Activated T-helper 1 cell treated with anti-CD3 and anti-CD28 coated beads, Interleukin-12 subunit alpha, Interleukin-12 subunit beta, Interleukin-2, Interleukin-4 antibody, amounts not matched to agents 30 ng/mL and 10 ng/mL and 1 ng/mL, durations not matched to agents 14 hours and 24 hours and 36 hours (primary cell): Measurements from ENCODE around the gene NDUFC2. TPM values are rescaled to one million over a fixed set of nuclear protein-coding genes. Genes with fewer than 3 reads are reported as not detected.
"Not testable (repeated sequence)": the region's sequence is repeated elsewhere in the genome, so short reads cannot be mapped to it uniquely, and the experiment has no call there.

Experiments used
- DNase-seq: peaks from one replicate; pipeline ENCODE4 v3.0.0; 2021; ENCODE audit warnings: low spot score
- H3K27ac Mint-ChIP-seq: one replicate; pipeline ENCODE4 v1.8.0; 2021; ENCODE audit warnings: mild to moderate bottlenecking, mixed read lengths
- H3K27me3 Mint-ChIP-seq: one replicate; pipeline ENCODE4 v1.8.0; 2022; ENCODE audit warnings: mild to moderate bottlenecking, moderate library complexity, mixed read lengths; ENCODE audit not compliant: insufficient read depth
- H3K36me3 Mint-ChIP-seq: one replicate; pipeline ENCODE4 v1.8.0; 2021; ENCODE audit warnings: low read depth, mixed read lengths
- H3K4me1 Mint-ChIP-seq: one replicate; pipeline ENCODE4 v1.8.0; 2021; ENCODE audit warnings: low read depth, mixed read lengths
- H3K4me3 Mint-ChIP-seq: one replicate; pipeline ENCODE4 v1.8.0; 2021; ENCODE audit warnings: mild to moderate bottlenecking, moderate library complexity, mixed read lengths
- H3K9me3 Mint-ChIP-seq: one replicate; pipeline ENCODE4 v1.8.0; 2021; ENCODE audit warnings: mixed read lengths
- intact Hi-C: fragments of 100-400 bp; cut with micrococcal nuclease; formaldehyde crosslinking; loops from one replicate; pipeline ENCODE4 v1.15.1; 2024
- total RNA-seq: library from RNA; stranded (reverse); gene quantifications from 2 replicates; pipeline ENCODE4 v1.2.3, GENCODE V29; 2022

The NDUFC2 gene
- total RNA-seq, 1 donor from 2014 or later, result 208 TPM

- DNase-seq, H3K9me3 Mint-ChIP-seq, H3K4me1 Mint-ChIP-seq, H3K27ac Mint-ChIP-seq, H3K4me3 Mint-ChIP-seq, intact Hi-C loops, H3K27me3 Mint-ChIP-seq, H3K36me3 Mint-ChIP-seq: not testable (repeated sequence)
These were observed 19.8 kb downstream of the NDUFC2 start for GRCh38 chr11:78059749-78060328.

GRCh38 chr11:78057462-78058055 is 22.1 kb downstream of the NDUFC2 start:
- no peak overlapping the region for H3K4me3 Mint-ChIP-seq
- intact Hi-C loops, result no loop called here
- H3K9me3 Mint-ChIP-seq, result no peaks in the 10 kb centered on the region
- DNase-seq, result no peak
- H3K27ac Mint-ChIP-seq, result no peak overlapping the region
- no peaks in the 10 kb centered on the region for H3K4me1 Mint-ChIP-seq
- H3K36me3 Mint-ChIP-seq, result no peaks in the 10 kb centered on the region
- H3K27me3 Mint-ChIP-seq, result no peaks in the 10 kb centered on the region

GRCh38 chr11:78056093-78056492 is 23.6 kb downstream of the NDUFC2 start:
- no peaks in the 10 kb centered on the region for H3K36me3 Mint-ChIP-seq
- no peaks in the 10 kb centered on the region for H3K27me3 Mint-ChIP-seq
- DNase-seq, result no peak
- no peak overlapping the region for H3K27ac Mint-ChIP-seq
- H3K4me1 Mint-ChIP-seq, result peaks cover 4% of the 10 kb centered on the region
- H3K4me3 Mint-ChIP-seq, result no peak overlapping the region
- intact Hi-C loops, result no loop called here
- no peaks in the 10 kb centered on the region for H3K9me3 Mint-ChIP-seq

GRCh38 chr11:78054971-78055370 is 24.7 kb downstream of the NDUFC2 start:
- H3K4me3 Mint-ChIP-seq, result no peak overlapping the region
- no peaks in the 10 kb centered on the region for H3K9me3 Mint-ChIP-seq
- intact Hi-C loops, result no loop called here

GRCh38 chr11:78050964-78051831 is 28.5 kb downstream of the NDUFC2 start:
- no peak for DNase-seq
- Mint-ChIP-seq H3K9me3 (no peaks in the 10 kb centered on the region), H3K36me3 (no peaks in the 10 kb centered on the region), H3K4me1 (peaks cover 10% of the 10 kb centered on the region), H3K27ac (peak overlapping the region; percentile 68), H3K27me3 (no peaks in the 10 kb centered on the region), H3K4me3 (no peak overlapping the region)
- intact Hi-C loops, result no loop called here

More at GRCh38 chr11:78054971-78055370, 24.7 kb downstream of the NDUFC2 start:
- Mint-ChIP-seq H3K27ac (no peak overlapping the region), H3K4me1 (peaks cover 10% of the 10 kb centered on the region), H3K27me3 (no peaks in the 10 kb centered on the region), H3K36me3 (no peaks in the 10 kb centered on the region)
- DNase-seq, result no peak

- Mint-ChIP-seq H3K27ac (no peak overlapping the region), H3K9me3 (no peaks in the 10 kb centered on the region), H3K27me3 (no peaks in the 10 kb centered on the region), H3K4me3 (no peak overlapping the region), H3K36me3 (no peaks in the 10 kb centered on the region), H3K4me1 (peaks cover 18% of the 10 kb centered on the region)
- intact Hi-C loops, result no loop called here
- DNase-seq, result no peak
These were observed 30.3 kb downstream of the NDUFC2 start for GRCh38 chr11:78049348-78049747.

GRCh38 chr11:78048561-78048960 is 31.1 kb downstream of the NDUFC2 start:
- peaks cover 18% of the 10 kb centered on the region for H3K4me1 Mint-ChIP-seq
- DNase-seq, result no peak
- H3K27me3 Mint-ChIP-seq, result no peaks in the 10 kb centered on the region
- intact Hi-C loops, result no loop called here
- H3K4me3 Mint-ChIP-seq, result no peak overlapping the region
- H3K9me3 Mint-ChIP-seq, result no peaks in the 10 kb centered on the region
- H3K36me3 Mint-ChIP-seq, result no peaks in the 10 kb centered on the region
- no peak overlapping the region for H3K27ac Mint-ChIP-seq

- Mint-ChIP-seq H3K27me3 (no peaks in the 10 kb centered on the region), H3K4me3 (no peak overlapping the region), H3K9me3 (no peaks in the 10 kb centered on the region), H3K4me1 (peaks cover 18% of the 10 kb centered on the region), H3K36me3 (no peaks in the 10 kb centered on the region), H3K27ac (no peak overlapping the region)
- intact Hi-C loops, result loop anchor here (1.0 to 2.0 kb wide), 3 partner anchors 52 to 272 kb away; partner anchors contain the start of genes INTS4 and RSF1
- DNase-seq, result no peak
These were observed 33.2 kb downstream of the NDUFC2 start for GRCh38 chr11:78046486-78046854.

GRCh38 chr11:78045851-78046485 is 33.7 kb downstream of the NDUFC2 start:
- Mint-ChIP-seq H3K9me3 (no peaks in the 10 kb centered on the region), H3K27me3 (no peaks in the 10 kb centered on the region), H3K27ac (no peak overlapping the region), H3K4me3 (no peak overlapping the region), H3K36me3 (no peaks in the 10 kb centered on the region), H3K4me1 (peaks cover 13% of the 10 kb centered on the region)
- intact Hi-C loops, result loop anchor here (1.0 to 2.0 kb wide), 3 partner anchors 51 to 271 kb away; partner anchors contain the start of genes INTS4 and RSF1
- peak; percentile 68 for DNase-seq

- Mint-ChIP-seq H3K4me1 (peaks cover 17% of the 10 kb centered on the region), H3K36me3 (no peaks in the 10 kb centered on the region), H3K27me3 (no peaks in the 10 kb centered on the region), H3K9me3 (no peaks in the 10 kb centered on the region), H3K4me3 (no peak overlapping the region), H3K27ac (no peak overlapping the region)
- intact Hi-C loops, result no loop called here
- no peak for DNase-seq
These were observed 35.0 kb downstream of the NDUFC2 start for GRCh38 chr11:78044706-78045105.

GRCh38 chr11:78041843-78042440 is 37.7 kb downstream of the NDUFC2 start:
- Mint-ChIP-seq H3K4me3 (no peak overlapping the region), H3K36me3 (no peaks in the 10 kb centered on the region)
- DNase-seq, result no peak

GRCh38 chr11:78041380-78041719 is 38.3 kb downstream of the NDUFC2 start:
- intact Hi-C loops, result loop anchor here (2.0 kb wide), 1 partner anchor 223 kb away; no protein-coding TSS in a partner anchor
- not testable (repeated sequence) for H3K36me3 Mint-ChIP-seq, H3K27me3 Mint-ChIP-seq, DNase-seq, H3K27ac Mint-ChIP-seq, H3K4me3 Mint-ChIP-seq, H3K9me3 Mint-ChIP-seq
- H3K4me1 Mint-ChIP-seq, result peaks cover 20% of the 10 kb centered on the region

More at GRCh38 chr11:78041843-78042440, 37.7 kb downstream of the NDUFC2 start:
- no peak overlapping the region for H3K27ac Mint-ChIP-seq
- intact Hi-C loops, result loop anchor here (2.0 kb wide), 1 partner anchor 223 kb away; no protein-coding TSS in a partner anchor
- H3K4me1 Mint-ChIP-seq, result peaks cover 20% of the 10 kb centered on the region
- H3K27me3 Mint-ChIP-seq, result no peaks in the 10 kb centered on the region
- H3K9me3 Mint-ChIP-seq, result no peaks in the 10 kb centered on the region
